HG03064 (cell line): ENCODE results near the gene PRR35.

Source experiments
- ATAC-seq: cut with Tn5 transposase; IDR thresholded peaks from one replicate; pipeline ENCODE4 v1.9.1; 2021; ENCODE audit warnings: low read depth; ENCODE audit not compliant: unreplicated experiment

The PRR35 gene

GRCh38 chr16:578232-578869 is 18.2 kb downstream of the PRR35 start:
- ATAC-seq, result no peak

- ATAC-seq, result no peak
These were observed 18.7 kb downstream of the PRR35 start for GRCh38 chr16:578870-579405.

- ATAC-seq, result no peak
These were observed 20.1 kb downstream of the PRR35 start for GRCh38 chr16:580141-580945.

- ATAC-seq, result no peak
These were observed 20.8 kb downstream of the PRR35 start for GRCh38 chr16:580946-581498.

GRCh38 chr16:582218-582613 is 22.0 kb downstream of the PRR35 start:
- ATAC-seq, result no peak

- no peak for ATAC-seq
These were observed 22.6 kb downstream of the PRR35 start for GRCh38 chr16:582614-583331.

- no peak for ATAC-seq
These were observed 23.2 kb downstream of the PRR35 start for GRCh38 chr16:583470-583814.

- ATAC-seq, result no peak
These were observed 23.8 kb downstream of the PRR35 start for GRCh38 chr16:583815-584591.

GRCh38 chr16:585351-585750 is 25.2 kb downstream of the PRR35 start:
- no peak for ATAC-seq

GRCh38 chr16:586047-586644 is 26.0 kb downstream of the PRR35 start:
- ATAC-seq, result no peak

- no peak for ATAC-seq
These were observed 26.7 kb downstream of the PRR35 start for GRCh38 chr16:586645-587590.

- ATAC-seq, result peak; percentile 19
These were observed 28.4 kb downstream of the PRR35 start for GRCh38 chr16:588639-588888.

- ATAC-seq, result peak; percentile 60
These were observed 28.9 kb downstream of the PRR35 start for GRCh38 chr16:588889-589657.

- ATAC-seq, result peak; percentile 62
These were observed 29.5 kb downstream of the PRR35 start, which contains the start of gene RAB40C for GRCh38 chr16:589658-590187. RAB40C (plus strand) TSS chr16:590066; CDS start chr16:590292, 226 bp downstream.

- peak; percentile 4 for ATAC-seq
These were observed 30.1 kb downstream of the PRR35 start for GRCh38 chr16:590188-590814.

GRCh38 chr16:590815-591200 is 30.6 kb downstream of the PRR35 start:
- ATAC-seq, result no peak

- no peak for ATAC-seq
These were observed 31.0 kb downstream of the PRR35 start for GRCh38 chr16:591231-591630.
